ENCODE measurements around the gene C12orf43.
"Not testable (repeated sequence)": the region's sequence is repeated elsewhere in the genome, so short reads cannot be mapped to it uniquely, and the experiment has no call there.

The C12orf43 gene

GRCh38 chr12:121015825-121016766 is at the start of gene C12orf43:
Gene C12orf43, minus strand, starts transcription at chr12:121016487. Its CDS starts 13 bp downstream, at chr12:121016474.
- peak; percentile 92 for DNase-seq

- DNase-seq: no peak
Observed at GRCh38 chr12:121065345-121065744, 49.1 kb upstream of the C12orf43 start.

DNA sequence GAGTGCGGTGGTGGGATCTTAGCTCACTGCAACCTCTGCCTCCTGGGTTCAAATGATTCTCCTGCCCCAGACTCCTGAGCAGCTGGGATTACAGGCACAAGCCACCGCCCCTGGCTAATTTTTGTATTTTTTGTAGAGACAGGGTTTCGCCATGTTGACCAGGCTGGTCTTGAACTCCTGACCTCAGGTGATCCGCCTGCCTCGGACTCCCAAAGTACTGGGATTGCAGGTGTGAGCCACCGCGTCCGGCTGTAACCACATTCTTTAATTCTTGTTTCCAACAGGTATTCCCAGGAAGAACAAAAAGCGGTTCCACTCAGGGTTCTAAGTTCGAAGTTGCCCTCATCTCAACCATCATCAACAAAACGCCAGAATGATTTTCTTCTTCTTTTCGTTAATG is 48.3 kb upstream of the C12orf43 start:
- DNase-seq: not testable (repeated sequence)

DNA sequence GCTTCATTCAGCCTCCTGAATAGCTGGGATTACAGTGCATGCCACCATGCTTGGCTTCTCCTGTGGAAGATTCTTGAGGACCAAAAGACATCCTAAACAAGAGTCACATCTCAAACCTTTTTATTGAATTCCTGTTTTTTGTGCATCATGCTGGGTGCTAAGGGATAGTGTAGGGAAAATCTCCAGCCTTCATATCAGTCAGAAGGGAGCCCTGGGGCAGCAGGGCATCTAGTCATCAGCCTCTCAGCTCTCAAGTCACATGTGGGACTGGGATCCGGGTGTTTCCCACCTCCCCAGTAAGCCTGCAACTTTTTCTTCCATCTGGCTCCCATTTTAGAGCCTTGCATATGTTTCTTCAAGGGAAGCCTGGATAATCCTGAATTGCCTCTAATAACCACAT is 47.8 kb upstream of the C12orf43 start:
- DNase-seq: no peak

GRCh38 chr12:121062391-121063045 is 46.2 kb upstream of the C12orf43 start:
- no peak for DNase-seq

- no peak for DNase-seq
Observed at GRCh38 chr12:121061831-121062230, 45.5 kb upstream of the C12orf43 start.

- DNase-seq: peak; percentile 23
Observed at GRCh38 chr12:121060149-121061001, 44.1 kb upstream of the C12orf43 start.

DNA sequence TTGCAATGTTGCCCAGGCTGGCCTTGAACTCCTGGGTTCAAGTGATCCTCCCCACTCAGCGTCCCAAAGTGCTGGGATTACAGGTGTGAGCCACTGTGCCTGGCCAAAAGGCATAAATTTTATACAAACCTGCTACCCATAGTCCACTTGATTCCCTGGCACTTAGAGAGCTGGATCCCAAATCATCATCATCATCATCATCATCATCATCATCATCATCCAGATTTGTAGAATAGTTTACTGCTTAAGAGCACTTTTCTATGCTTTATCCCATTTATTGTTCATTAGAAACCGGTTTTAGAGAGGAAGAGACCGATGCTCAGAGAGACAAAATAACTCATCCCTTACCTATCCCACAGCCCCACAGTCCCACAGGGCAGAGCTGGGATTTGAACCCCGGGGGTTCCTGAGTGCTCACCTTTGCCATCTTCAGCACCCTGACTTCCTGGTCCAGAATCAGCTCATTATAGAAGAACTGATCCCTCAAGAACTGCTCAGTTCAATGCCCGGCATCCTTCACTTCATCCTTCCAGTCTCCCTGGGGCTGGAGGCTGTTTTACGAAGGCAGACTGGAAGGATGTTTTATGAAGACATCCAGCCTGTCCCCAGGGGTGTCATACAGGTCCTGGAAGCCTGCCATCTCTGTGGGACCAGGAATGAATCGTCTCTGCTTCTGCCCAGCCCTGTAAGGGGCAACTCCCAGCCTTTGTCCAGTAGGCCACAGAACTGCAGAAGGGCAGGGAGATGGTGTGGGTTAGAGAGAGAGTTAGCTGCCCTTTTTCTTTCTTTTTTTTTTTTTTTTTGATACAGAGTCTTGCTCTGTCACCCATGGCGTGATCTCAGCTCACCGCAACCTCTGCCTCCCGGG is 43.0 kb upstream of the C12orf43 start:
- DNase-seq: no peak

- no peak for DNase-seq
Observed at GRCh38 chr12:121057794-121058193, 41.5 kb upstream of the C12orf43 start.

DNA sequence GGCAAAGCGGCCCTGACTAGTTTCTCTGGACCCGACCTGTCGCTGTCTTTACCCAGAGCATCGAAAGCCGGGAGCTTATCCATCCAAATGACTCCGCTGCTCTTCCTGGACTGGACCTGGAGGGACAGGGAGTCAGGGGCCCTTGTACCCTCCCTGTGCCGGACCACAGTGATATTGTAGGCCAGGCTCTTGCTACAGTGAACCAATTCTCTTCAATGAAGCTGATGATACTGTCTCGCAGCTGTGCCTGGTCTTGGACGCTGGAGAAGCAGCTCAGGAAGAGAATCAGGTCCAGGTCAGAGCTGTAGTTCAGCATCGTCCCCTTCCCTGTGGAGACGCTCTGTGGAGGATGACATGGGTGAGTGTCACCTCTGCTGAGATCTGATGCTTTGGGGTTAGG is 37.4 kb upstream of the C12orf43 start:
- DNase-seq: no peak

DNA sequence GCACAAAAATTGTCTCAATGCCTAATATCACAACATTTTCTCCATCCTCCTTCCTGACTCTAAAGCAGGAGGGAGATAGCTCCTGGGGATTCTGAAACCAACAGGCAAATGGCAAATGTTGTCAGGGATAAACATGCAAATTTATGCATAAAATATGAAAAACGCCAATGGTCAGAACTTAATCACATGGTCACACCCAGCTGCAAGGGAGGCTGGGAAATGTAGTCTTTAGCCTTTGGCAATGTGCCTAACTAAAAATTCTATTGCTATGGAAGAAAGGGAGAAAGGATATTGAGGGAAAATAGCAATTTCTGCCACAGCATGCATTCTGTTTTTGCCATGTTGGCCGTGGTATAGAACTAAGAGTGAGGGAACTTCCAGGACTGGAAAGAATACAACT is 34.4 kb upstream of the C12orf43 start:
- no peak for DNase-seq

- DNase-seq: no peak
Observed at GRCh38 chr12:121048442-121048841, 32.2 kb upstream of the C12orf43 start.

DNA sequence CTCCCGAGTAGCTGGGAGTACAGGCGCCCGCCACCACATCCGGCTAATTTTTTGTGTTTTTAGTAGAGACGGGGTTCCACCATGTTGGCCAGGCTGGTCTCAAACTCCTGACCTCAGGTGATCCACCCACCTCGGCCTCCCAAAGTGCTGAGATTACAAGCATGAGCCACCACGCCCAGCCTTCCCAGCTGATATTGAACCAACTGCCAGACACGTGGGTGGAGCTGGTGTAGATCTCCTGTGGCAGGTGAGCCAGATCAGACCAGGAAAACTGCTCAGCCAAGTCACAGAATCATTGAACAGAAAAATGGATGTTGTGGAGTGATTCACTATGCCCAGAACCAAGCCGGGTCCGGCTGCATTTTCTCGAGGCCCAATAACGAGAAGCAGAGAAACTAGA is 31.1 kb upstream of the C12orf43 start:
- not testable (repeated sequence) for DNase-seq

DNA sequence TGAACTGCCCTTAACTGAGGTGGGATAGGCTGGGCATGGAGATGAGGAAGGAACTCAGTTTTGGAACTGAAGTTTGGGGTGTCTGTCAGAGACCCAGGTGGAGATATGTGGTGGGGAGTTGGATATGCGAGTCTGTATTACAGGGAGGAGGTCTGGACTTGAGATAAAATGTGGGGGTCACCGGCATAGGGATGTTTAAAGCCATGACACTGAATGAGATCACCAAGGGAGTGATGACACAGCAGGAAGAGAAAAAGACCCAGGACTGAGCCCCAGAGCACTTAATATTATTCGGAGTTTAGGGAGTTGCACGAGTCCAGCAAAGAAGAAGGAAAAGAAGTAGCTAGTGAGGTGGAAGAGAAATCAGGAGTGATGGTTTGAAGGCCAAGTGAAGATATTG is 26.8 kb upstream of the C12orf43 start:
- no peak for DNase-seq

DNA sequence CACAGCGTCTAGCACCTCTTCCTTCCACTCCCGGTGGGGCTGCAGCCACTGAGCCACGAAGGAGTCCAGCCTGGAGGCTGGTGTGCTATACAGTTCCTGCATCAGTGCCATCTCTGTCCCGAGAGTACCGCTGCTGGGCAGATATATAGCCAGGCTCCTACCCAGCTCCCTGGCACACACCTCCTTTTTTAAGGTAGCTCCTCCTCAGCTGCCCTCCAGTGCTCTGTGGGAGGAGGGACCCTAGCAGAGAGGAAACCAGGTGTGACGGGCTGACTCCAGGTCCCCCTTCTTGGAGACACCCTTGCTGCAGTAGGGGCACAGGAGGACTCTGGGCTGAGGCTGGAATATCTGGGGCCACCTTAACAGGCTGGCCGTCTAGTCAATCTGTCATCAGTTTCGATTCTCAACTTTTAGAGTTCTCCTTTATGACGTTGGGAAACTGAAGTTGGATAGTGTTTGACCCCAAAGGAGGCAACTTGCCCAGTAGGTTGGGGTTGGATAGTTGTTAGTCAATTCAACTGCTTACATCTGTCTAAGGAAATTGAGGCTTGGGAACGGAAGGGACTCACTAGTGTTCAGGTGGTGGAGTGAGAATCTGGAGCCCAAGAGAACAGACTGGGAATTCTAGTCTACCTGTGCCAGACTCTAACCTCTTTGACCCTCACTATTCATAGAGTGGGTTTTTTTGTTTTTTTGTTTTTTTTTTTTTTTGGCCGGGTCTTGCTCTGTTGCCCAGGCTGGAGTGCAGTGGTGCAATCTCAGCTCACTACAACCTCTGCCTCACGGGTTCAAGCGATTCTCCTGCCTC is 22.8 kb upstream of the C12orf43 start, which contains the start of gene OASL:
Gene OASL, minus strand, starts transcription at position 386 of the 808 bp plus-strand sequence. Its CDS starts 275 bp downstream, at position 111.
- DNase-seq: no peak

- DNase-seq: no peak
Observed at GRCh38 chr12:121036810-121037326, 20.6 kb upstream of the C12orf43 start.

- no peak for DNase-seq
Observed at GRCh38 chr12:121034616-121035305, 18.5 kb upstream of the C12orf43 start.

GRCh38 chr12:121033625-121034349 is 17.5 kb upstream of the C12orf43 start:
- no peak for DNase-seq

DNA sequence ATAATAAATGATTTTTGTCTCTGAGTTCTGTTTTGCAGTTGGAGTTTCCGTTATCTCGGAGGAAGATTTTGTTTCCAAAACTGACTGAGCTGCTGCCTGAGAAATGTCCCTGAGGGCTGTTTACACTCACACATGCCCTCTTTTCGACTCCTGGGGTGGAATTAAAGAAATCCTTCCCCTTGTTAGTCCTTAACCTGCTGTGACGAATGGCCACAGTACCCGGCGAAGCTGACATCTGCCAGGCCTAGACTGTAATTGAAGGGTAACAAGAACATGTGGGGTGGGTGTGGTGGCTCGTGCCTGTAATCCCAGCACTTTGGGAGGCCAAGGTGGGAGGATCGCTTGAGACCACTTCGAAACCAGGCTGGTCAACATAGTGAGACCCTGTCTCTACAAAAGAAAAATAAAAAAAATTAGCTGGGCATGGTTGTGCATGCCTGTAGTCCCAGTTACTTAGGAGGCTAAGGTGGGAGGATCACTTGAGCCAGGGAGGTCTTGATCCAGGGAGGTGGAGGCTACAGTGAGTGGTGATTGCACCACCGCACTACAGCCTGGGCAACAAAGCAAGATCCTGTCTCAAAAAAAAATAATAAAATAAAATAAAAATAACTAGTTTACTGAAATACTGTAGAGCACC is 14.4 kb upstream of the C12orf43 start:
- DNase-seq: no peak
